Glutamatergic neuron (in vitro differentiated cells): ENCODE data around the gene MMP12. TPM values are rescaled to one million over a fixed set of nuclear protein-coding genes. Genes with fewer than 3 reads are reported as not detected.
"Not testable (repeated sequence)": the region's sequence is repeated elsewhere in the genome, so short reads cannot be mapped to it uniquely, and the experiment has no call there.

Experiments
- DNase-seq: peaks from one replicate; pipeline ENCODE4 v3.0.0; 2022
- H3K27ac Mint-ChIP-seq: one replicate; pipeline ENCODE4 v1.8.0; 2020; ENCODE audit warnings: mild to moderate bottlenecking, mixed read lengths, inconsistent platforms; ENCODE audit not compliant: unreplicated experiment
- H3K27me3 Mint-ChIP-seq: one replicate; pipeline ENCODE4 v1.8.0; 2020; ENCODE audit warnings: mild to moderate bottlenecking, moderate library complexity, mixed read lengths, inconsistent platforms; ENCODE audit not compliant: unreplicated experiment
- H3K36me3 Mint-ChIP-seq: one replicate; pipeline ENCODE4 v1.8.0; 2020; ENCODE audit warnings: mild to moderate bottlenecking, mixed read lengths, inconsistent platforms; ENCODE audit not compliant: unreplicated experiment
- H3K4me1 Mint-ChIP-seq: one replicate; pipeline ENCODE4 v1.8.0; 2020; ENCODE audit warnings: mild to moderate bottlenecking, low read depth, mixed read lengths, inconsistent platforms; ENCODE audit not compliant: unreplicated experiment
- H3K4me3 Mint-ChIP-seq: one replicate; pipeline ENCODE4 v1.8.0; 2020; ENCODE audit warnings: mild to moderate bottlenecking, mixed read lengths, inconsistent platforms; ENCODE audit not compliant: unreplicated experiment
- H3K9me3 Mint-ChIP-seq: one replicate; pipeline ENCODE4 v1.8.0; 2020; ENCODE audit warnings: mild to moderate bottlenecking, moderate library complexity, mixed read lengths, inconsistent platforms; ENCODE audit not compliant: unreplicated experiment
- CTCF ChIP-seq: fragments of 200-600 bp; sonication (generic); IDR thresholded peaks from one replicate; pipeline ENCODE4 v1.5.0; 2021; ENCODE audit not compliant: partially characterized antibody, unreplicated experiment
- total RNA-seq: library from RNA; stranded (reverse); fragmentation: NEBNext Ultra II Directional; extraction: Animal tissue kit (Norgen Biotek cat#: 25700); gene quantifications from one replicate; pipeline ENCODE4 v1.2.1, GENCODE V29; 2021; ENCODE audit not compliant: unreplicated experiment

The MMP12 gene
- total RNA-seq, 1 donor from 2014 or later = not detected

GRCh38 chr11:102886999-102887398 is 12.2 kb upstream of the MMP12 start:
- Mint-ChIP-seq H3K27ac (no peak overlapping the region), H3K27me3 (no peaks in the 10 kb centered on the region), H3K36me3 (no peaks in the 10 kb centered on the region), H3K4me3 (no peak overlapping the region), H3K4me1 (no peaks in the 10 kb centered on the region), H3K9me3 (peaks cover 3% of the 10 kb centered on the region)
- TF ChIP-seq CTCF = no peak
- no peak for DNase-seq

- TF ChIP-seq CTCF = no peak
- no peak for DNase-seq
- H3K9me3 Mint-ChIP-seq = peaks cover 3% of the 10 kb centered on the region
- H3K27me3 Mint-ChIP-seq = no peaks in the 10 kb centered on the region
- no peak overlapping the region for H3K4me3 Mint-ChIP-seq
- H3K27ac Mint-ChIP-seq = no peak overlapping the region
- no peaks in the 10 kb centered on the region for H3K36me3 Mint-ChIP-seq
- H3K4me1 Mint-ChIP-seq = no peaks in the 10 kb centered on the region
Observed at GRCh38 chr11:102883141-102883540, 8.4 kb upstream of the MMP12 start.

- Mint-ChIP-seq H3K27me3 (no peaks in the 10 kb centered on the region), H3K4me3 (no peak overlapping the region), H3K9me3 (peaks cover 3% of the 10 kb centered on the region), H3K27ac (no peak overlapping the region), H3K36me3 (no peaks in the 10 kb centered on the region), H3K4me1 (no peaks in the 10 kb centered on the region)
- no peak for TF ChIP-seq CTCF
- DNase-seq = no peak
Observed at GRCh38 chr11:102882389-102883024, 7.7 kb upstream of the MMP12 start.

- Mint-ChIP-seq H3K27me3 (no peaks in the 10 kb centered on the region), H3K4me1 (no peaks in the 10 kb centered on the region)
- TF ChIP-seq CTCF = no peak
Observed at GRCh38 chr11:102879801-102880200, 5.0 kb upstream of the MMP12 start.

GRCh38 chr11:102878595-102878994 is 3.8 kb upstream of the MMP12 start:
- Mint-ChIP-seq H3K27me3 (no peaks in the 10 kb centered on the region), H3K36me3 (no peaks in the 10 kb centered on the region), H3K4me1 (no peaks in the 10 kb centered on the region), H3K27ac (no peak overlapping the region), H3K9me3 (peaks cover 1% of the 10 kb centered on the region), H3K4me3 (no peak overlapping the region)
- no peak for TF ChIP-seq CTCF
- no peak for DNase-seq

More at GRCh38 chr11:102879801-102880200, 5.0 kb upstream of the MMP12 start:
- H3K4me3 Mint-ChIP-seq = no peak overlapping the region
- DNase-seq = no peak
- peaks cover 1% of the 10 kb centered on the region for H3K9me3 Mint-ChIP-seq
- no peaks in the 10 kb centered on the region for H3K36me3 Mint-ChIP-seq
- H3K27ac Mint-ChIP-seq = no peak overlapping the region

- H3K36me3 Mint-ChIP-seq, H3K4me1 Mint-ChIP-seq, DNase-seq, H3K4me3 Mint-ChIP-seq, H3K27me3 Mint-ChIP-seq, H3K9me3 Mint-ChIP-seq, H3K27ac Mint-ChIP-seq: not testable (repeated sequence)
Observed at GRCh38 chr11:102869354-102869964, 5.3 kb downstream of the MMP12 start.
